Thyroid gland (tissue), 4 donors: ENCODE data around the gene ACER2. TPM values are rescaled to one million over a fixed set of nuclear protein-coding genes. Genes with fewer than 3 reads are reported as not detected.

Experiments
- DNase-seq, 2 donors: peaks; one replicate each; pipeline ENCODE4 v3.0.0-alpha.2; 2019
- H3K27ac ChIP-seq, 3 donors: fragments of 200-600 bp; sonication (generic); 1 replicate in 2 of 3; 2 replicates in 1 of 3; pipeline ENCODE4 v1.5.1; 2016 to 2019; ENCODE audit warnings: mild to moderate bottlenecking in 1 of 3, moderate library complexity in 1 of 3
- H3K27me3 ChIP-seq: fragments of 200-600 bp; sonication (generic); one replicate; pipeline ENCODE4 v1.5.1; 2019
- H3K36me3 ChIP-seq, 2 donors: fragments of 200-600 bp; sonication (generic); one replicate each; pipeline ENCODE4 v1.5.1; 2016 to 2019
- H3K4me1 ChIP-seq, 2 donors: fragments of 200-600 bp; sonication (generic); one replicate each; pipeline ENCODE4 v1.5.1; 2017 to 2019
- H3K4me3 ChIP-seq, 3 donors: fragments of 200-600 bp; sonication (generic); replicated peaks in 1 of 3; 1 replicate in 2 of 3; 2 replicates in 1 of 3; pipeline ENCODE4 v1.5.1; 2016; ENCODE audit warnings: mild to moderate bottlenecking in 1 of 3
- H3K9me3 ChIP-seq: fragments of 200-600 bp; sonication (generic); one replicate; pipeline ENCODE4 v1.5.1; 2017
- CTCF ChIP-seq, 6 experiments: fragments of 200-600 bp in 3 of 6; fragments of 450-650 bp in 3 of 6; sonication (generic) in 3 of 6; IDR thresholded peaks; one replicate each; pipeline ENCODE4 v1.5.1; 2016 to 2019; ENCODE audit warnings: antibody characterized with exemption in 6 of 6, mild to moderate bottlenecking in 2 of 6, inconsistent platforms in 1 of 6, moderate library complexity in 1 of 6
- POLR2A ChIP-seq, 2 donors: fragments of 450-650 bp; IDR thresholded peaks; one replicate each; pipeline ENCODE4 v1.6.1; 2017; ENCODE audit warnings: antibody characterized with exemption in 2 of 2, mild to moderate bottlenecking in 2 of 2, moderate library complexity in 1 of 2
- WGBS, 2 donors: methylation state at CpG; one replicate each; pipeline ENCODE4 v1.1.5; 2017; 5-methylcytosine and 5-hydroxymethylcytosine counted together
- intact Hi-C: fragments of 100-400 bp; cut with DNase I; formaldehyde crosslinking; loops from one replicate; pipeline ENCODE4 v1.15.1; 2023
- total RNA-seq, 4 donors: library from RNA; depleted of rRNA; stranded (reverse); fragments of >200 nt; gene quantifications; one replicate each; pipeline ENCODE4 v1.2.3, GENCODE V29; 2016

ACER2 gene
- total RNA-seq, 4 donors from 2014 or later = 2.6 to 9.3 (median 6.4) TPM

DNA sequence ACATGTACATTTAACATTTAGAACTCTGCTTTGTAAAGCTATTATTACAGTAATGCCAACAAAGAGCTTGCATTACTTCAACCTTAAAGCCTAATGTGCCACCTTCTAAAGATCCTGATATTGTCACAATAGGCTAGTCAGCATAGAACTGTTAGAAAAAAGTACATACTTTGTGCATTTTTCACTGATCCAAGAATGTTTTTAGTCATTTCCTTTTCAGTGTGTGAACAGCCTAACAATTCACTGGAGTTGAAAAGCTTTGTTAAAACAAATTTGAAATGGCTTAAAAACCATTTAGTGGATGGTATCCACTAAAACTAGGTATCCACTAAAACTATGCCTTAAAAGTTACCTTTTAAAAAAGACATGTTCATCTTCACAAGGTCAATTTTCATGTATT is 33.3 kb upstream of the ACER2 start:
- no peaks in the 10 kb centered on the region for H3K27me3 ChIP-seq
- H3K36me3 ChIP-seq = peaks cover 51 to 63% of the 10 kb centered on the region in 2 donors
- H3K4me3 ChIP-seq = no peak overlapping the region
- H3K27ac ChIP-seq = no peak overlapping the region
- DNase-seq = no peak
- H3K4me1 ChIP-seq = peaks cover 7 to 9% of the 10 kb centered on the region in 2 donors
- no peaks in the 10 kb centered on the region for H3K9me3 ChIP-seq
- intact Hi-C loops = no loop called here
- no peak for TF ChIP-seq POLR2A (IDR thresholded peaks at IDR 0.05)
- no peak for TF ChIP-seq CTCF (IDR thresholded peaks at IDR 0.05)

GRCh38 chr9:19376931-19377330 is 31.9 kb upstream of the ACER2 start:
- H3K4me3 ChIP-seq = no peak overlapping the region
- TF ChIP-seq POLR2A (IDR thresholded peaks at IDR 0.05) = no peak
- no peak for TF ChIP-seq CTCF (IDR thresholded peaks at IDR 0.05)
- no peak for DNase-seq
- intact Hi-C loops = no loop called here
- no peaks in the 10 kb centered on the region for H3K9me3 ChIP-seq
- peaks cover 39 to 56% of the 10 kb centered on the region in 2 donors for H3K36me3 ChIP-seq
- H3K4me1 ChIP-seq = peaks cover 7 to 9% of the 10 kb centered on the region in 2 donors
- H3K27ac ChIP-seq = no peak overlapping the region
- no peaks in the 10 kb centered on the region for H3K27me3 ChIP-seq
- 80 to 82% methylated on average over 2 of the region's 2 CpGs for WGBS, 2 donors

GRCh38 chr9:19378164-19378563 is 30.6 kb upstream of the ACER2 start:
- intact Hi-C loops = no loop called here
- peaks cover 7 to 9% of the 10 kb centered on the region in 2 donors for H3K4me1 ChIP-seq
- no peaks in the 10 kb centered on the region for H3K9me3 ChIP-seq
- WGBS, 2 donors = 90% methylated on average over 4 of the region's 4 CpGs
- no peak for DNase-seq
- H3K27ac ChIP-seq = no peak overlapping the region
- no peaks in the 10 kb centered on the region for H3K27me3 ChIP-seq
- no peak for TF ChIP-seq CTCF (IDR thresholded peaks at IDR 0.05)
- TF ChIP-seq POLR2A (IDR thresholded peaks at IDR 0.05) = no peak
- H3K36me3 ChIP-seq = peaks cover 36 to 47% of the 10 kb centered on the region in 2 donors
- no peak overlapping the region for H3K4me3 ChIP-seq

GRCh38 chr9:19378647-19379046 is 30.2 kb upstream of the ACER2 start:
- Histone ChIP-seq H3K9me3 (no peaks in the 10 kb centered on the region), H3K4me3 (no peak overlapping the region), H3K27ac (peak overlapping the region in 1 of 3 donors; percentile 93), H3K4me1 (peaks cover 7 to 9% of the 10 kb centered on the region in 2 donors), H3K36me3 (peaks cover 36 to 43% of the 10 kb centered on the region in 2 donors), H3K27me3 (no peaks in the 10 kb centered on the region)
- TF ChIP-seq POLR2A (IDR thresholded peaks at IDR 0.05) (no peak), CTCF (IDR thresholded peaks at IDR 0.05) (no peak)
- no peak for DNase-seq
- intact Hi-C loops = no loop called here
- 47 to 51% methylated on average over 7 of the region's 7 CpGs for WGBS, 2 donors

DNA sequence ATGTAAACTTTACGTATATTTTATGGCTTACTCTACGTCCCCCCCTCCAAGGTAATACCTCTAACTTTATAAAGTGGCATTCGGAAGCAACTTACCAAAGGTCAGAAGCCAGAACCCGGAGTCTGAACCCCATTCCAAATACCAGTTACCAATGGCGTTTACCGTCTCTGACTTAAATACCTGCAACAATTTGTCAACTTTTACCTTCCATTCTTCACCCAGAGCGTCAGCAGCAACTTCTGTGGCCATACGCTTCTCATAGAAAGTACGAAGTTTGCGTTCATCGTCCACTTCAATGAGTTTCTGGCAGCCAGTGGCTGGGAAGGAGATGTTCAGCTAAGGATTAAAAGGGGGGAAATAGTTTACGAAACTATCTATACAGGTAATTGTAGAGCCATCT is 29.5 kb upstream of the ACER2 start:
- Histone ChIP-seq H3K4me1 (peaks cover 7 to 9% of the 10 kb centered on the region in 2 donors), H3K27me3 (no peaks in the 10 kb centered on the region), H3K36me3 (peaks cover 34 to 37% of the 10 kb centered on the region in 2 donors), H3K4me3 (peak overlapping the region; percentile 49 to 89 (median 60)), H3K27ac (peak overlapping the region; percentile 93), H3K9me3 (no peaks in the 10 kb centered on the region)
- TF ChIP-seq CTCF (IDR thresholded peaks at IDR 0.05) (no peak), POLR2A (IDR thresholded peaks at IDR 0.05) (no peak)
- no peak for DNase-seq
- WGBS, 2 donors = 9 to 14% methylated on average over 12 of the region's 12 CpGs
- intact Hi-C loops = no loop called here
